HuH-7.5 (cell line): Measurements from ENCODE around the gene GLRX.
A peak's percentile ranks its signal among the peaks of the same experiment; 100 is the strongest.
"Not testable (repeated sequence)": the region's sequence is repeated elsewhere in the genome, so short reads cannot be mapped to it uniquely, and the experiment has no call there.

ENCODE experiments used
- DNase-seq: peaks from one replicate; pipeline ENCODE4 v3.0.0; 2011; ENCODE audit warnings: low spot score

The GLRX gene

DNA sequence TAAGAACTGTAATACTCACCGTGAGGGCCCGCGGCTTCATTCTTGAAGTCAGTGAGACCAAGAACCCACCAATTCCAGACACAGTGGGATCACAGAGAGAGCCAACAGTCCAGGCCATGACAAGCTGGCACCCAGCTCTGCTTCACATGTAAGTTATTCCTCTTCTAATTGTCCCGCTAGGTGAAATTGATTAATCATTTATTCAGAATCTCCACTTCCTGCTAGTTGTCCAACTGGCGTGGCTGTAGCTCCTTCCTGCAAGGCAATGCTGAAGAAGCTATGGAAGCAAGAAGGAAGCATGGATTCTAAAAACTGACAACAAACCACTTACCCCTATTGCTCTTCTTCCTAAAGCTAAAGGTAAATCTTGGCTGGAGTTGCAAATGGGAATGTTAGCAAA lies 30.0 kb upstream of the GLRX start:
- DNase-seq: no peak

DNA sequence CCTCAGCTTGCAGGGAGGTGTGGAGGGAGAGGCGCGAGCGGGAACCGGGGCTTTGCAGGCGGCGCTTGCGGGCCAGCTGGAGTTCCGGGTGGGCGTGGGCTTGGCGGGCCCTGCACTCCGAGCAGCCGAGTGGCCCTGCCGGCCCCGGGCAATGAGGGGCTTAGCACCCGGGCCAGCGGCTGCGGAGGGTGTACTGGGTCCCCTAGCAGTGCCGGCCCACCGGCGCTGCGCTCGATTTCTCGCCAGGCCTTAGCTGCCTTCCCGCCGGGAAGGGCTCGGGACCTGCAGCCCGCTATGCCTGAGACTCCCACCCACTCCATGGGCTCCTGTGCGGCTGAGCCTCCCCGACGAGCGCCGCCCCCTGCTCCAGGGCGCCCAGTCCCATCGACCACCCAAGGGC lies 28.6 kb upstream of the GLRX start:
- DNase-seq: not testable (repeated sequence)

DNA sequence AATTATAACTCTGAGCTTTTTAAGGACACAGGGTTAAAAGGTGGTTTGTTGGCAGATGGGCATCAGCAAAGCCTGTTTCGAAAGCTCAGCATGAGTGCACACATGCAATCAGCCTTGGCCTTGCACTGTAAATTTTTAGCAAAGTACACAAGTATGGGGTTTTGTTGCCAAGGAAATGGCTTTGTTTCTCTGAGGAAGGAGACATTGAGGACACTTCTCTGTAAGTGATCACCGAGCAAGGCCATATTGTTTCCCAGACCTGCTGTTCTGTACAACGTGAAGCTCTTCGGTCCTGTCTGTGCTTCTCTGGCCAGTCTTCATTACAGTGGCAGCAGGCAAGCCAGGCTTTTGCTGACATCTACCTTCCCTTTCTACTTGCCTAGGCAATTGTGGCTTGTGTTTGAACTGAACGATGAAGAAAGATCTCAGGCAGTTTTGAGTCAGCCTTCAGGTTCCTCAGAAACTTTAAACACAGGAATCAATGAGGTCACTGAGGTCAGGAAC lies 27.9 kb upstream of the GLRX start:
- no peak for DNase-seq

DNA sequence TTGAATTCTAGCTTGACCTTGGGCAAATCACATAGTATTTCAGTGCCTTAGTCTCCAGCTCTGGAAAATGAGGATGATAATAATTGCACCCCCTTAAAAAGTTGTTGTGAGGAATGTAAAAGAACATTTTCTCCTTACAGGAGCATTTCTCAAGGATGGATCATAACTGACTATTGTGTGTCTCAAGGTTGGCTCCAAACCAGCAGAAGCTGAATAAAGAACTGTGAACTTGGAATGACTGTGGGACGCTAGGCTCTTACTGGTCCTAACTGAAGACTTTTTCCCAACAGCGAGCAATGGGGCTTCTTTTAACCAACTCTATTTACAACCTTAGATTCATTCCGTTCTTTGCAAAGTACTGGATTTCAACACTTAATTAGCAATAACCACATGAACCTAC lies 26.2 kb upstream of the GLRX start:
- DNase-seq: no peak

DNA sequence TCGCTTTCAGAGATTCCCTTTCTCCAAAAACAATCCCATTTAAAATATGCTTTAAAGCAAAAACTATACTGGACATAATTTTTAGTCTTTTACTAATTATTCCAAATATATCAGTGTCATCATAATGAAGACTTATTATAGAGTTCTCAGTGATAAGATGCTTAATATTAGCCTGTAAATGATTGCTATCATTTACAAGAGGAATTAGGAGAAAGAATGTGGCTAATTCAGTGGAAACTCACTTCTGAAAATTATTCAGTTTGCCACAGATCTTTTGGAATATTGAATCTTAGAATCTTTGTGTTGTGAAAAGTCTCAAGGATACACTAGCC lies 24.7 kb upstream of the GLRX start:
- no peak for DNase-seq

DNA sequence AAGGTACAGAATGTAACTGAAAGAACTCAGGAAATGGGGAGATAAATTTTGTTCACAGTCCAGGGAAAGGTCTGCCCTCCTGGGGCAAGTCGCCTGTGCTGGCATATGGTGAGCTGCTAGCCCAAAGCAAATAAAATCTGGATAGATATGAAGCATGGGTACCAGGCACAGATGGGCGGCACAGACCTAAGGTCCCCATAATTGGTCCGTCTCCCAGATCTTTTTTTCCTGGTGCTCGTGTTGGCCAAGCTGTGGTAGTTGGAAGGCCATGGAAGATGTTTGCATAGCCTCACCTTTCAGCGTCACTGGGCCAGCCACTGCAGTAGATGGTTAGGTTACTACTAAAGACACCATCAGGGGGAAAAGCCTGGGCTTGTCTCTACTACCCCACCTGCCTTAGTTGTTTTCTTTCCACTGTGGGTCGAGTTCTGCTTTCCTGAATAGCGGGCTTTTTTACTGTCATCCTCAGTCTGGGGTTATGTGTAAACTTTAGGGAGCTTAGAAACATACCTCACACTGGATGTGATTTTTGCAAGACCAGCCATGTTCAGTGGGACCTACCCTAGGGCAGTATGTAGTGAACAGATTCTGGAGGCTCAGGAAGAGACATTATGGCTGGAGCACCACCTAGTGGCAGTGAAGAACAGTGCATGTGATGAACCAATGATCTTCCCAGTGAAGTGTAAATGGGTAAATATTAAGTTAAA lies 24.2 kb upstream of the GLRX start:
- peak; percentile 76 for DNase-seq

DNA sequence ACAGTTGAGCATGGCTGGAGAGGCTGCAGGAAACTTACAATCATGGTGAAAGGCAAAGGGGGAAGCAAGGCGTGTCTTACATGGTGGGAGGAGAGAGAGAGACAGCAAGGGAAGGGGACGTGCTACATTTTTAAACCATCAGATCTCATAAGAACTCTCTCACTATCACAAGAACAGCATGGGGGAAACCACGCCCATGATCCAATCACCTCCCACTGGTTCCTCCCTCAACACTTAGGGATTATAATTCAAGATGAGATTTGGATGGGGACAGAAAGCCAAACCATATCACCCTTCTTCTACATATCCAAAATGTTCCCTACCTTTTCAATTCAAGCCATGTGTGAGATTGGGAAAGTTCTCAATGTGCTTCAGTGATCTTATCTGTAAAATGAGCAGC lies 22.9 kb upstream of the GLRX start:
- DNase-seq: no peak

DNA sequence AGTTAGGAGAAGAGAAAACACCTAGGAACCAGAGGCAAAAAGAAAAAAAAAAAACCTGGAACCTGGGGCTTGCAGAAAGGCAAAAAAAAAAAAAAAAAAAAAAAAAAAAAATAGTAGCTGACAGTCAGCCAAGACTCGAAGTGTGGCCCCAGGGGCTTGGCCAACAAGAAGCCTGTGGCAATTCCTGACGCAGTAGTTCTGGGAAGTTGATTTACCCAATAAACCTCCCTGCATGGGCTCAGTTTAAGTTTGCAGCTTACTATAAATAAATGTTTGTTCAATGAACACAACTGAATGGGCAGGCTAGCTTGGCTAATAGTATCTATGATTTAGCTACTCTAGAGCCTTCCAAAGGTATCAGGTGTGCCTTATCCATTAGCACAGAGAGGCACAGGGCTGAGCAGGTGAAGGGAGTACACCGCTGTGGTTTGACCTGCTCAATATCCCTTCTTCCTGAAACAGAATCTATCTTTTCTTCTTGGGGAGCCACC lies 21.3 kb upstream of the GLRX start:
- DNase-seq: no peak

DNA sequence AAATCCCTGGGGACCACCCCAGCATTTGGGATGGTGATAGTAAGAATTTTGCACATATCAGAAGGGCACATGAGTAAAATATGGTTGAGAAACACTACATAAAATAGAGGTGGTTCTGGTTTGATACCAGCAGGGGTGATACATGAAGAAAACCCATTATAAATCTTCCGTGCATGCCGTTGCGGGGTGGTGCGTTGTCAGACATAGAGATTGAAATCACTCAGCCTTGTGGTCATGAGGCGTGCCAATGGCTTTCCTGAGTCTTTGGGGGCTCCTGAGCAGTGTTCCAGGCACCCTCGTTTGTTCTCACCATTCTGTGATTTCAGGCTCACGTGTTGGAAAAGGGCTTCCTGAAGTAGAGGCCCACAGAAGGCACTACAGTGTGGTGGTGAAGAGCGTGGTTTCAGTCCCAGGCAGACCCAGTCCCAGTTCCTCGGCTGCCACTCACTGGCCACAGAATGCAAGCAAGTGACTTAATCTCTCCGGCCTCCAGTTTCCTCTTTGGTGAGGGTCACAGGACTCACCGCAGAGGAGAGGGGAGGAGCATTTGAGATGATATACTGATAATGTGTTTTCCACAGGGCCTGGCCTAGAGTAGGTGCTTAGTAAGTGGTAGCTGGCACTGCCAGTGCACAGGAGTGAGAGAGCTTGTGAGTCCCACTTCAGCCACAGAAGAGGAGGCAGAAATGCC lies 20.5 kb upstream of the GLRX start:
- no peak for DNase-seq

DNA sequence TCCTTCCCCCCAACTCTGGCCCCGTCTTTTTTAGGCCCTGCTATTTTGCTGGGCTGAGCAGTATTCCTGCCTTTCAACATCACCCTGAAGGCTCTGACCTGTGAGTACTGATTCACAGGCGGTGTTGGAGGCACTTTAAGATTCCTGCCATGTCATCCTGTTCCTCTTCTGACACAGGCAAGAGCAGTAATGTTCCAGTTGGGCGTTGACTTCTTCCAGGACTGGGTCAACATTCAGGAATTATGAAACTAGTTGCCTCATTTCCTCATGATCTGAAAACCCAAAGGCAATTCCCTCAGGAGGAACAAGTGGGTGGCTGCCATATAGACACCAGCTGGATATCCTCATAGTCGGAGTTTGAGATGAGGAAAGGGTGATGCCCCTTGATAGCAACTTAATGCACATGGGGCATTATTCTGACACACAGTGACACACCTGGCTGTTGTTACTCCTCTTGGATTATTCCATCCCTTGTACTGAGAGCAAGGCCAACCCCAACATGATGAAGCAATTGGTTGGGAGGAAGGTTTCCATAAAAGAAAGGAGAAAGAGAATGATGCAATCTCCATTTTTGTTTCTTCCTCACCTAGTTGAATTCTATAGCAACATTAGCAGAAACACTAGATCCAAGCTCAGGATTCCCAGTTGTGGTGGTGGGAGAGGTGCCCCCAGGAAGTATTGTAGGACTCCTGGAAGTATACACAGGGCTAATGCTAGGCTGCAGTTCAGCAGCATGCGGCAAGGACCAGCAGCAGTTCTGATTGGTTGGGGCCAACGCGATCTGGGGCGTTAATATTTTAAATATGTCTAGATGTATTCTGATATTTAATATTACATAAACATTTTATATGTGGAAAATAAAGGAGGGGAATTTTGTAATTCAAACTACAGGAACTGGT lies 19.6 kb upstream of the GLRX start:
- no peak for DNase-seq

DNA sequence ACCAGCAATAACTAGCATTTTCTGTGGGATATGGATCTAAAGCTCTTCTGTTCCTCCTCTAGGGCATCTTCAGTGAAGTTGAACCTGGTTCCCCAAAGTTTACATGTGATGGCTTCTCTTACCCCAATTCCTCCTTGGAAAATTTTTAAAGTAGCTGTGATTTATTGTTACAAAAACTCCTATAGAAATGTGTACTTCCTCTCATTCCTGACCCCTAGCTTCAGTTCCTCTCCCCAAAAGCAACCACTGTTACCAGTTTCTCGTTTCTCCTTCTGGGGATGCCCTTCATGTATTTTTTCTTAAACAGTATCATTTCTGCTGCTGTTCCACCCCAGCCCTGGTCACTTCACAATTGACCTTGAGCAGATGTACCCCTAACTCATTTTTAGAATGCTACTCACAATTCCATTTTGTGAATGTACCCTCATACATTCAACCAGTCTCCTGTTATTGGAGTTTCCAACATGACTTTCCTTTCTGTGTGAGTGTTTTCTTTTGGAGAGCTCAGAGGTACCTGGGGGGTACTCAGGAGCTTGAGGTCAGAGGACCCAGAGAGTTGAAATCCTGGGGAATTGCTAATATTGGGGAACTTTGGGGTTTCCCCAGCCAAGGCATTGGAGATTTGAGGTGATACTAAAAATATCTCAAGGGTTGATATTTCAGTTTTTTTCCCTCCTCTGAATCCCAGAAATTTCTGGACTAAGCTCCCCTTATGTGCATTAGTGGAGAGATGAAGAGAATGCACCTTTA lies 18.6 kb upstream of the GLRX start:
- no peak for DNase-seq

DNA sequence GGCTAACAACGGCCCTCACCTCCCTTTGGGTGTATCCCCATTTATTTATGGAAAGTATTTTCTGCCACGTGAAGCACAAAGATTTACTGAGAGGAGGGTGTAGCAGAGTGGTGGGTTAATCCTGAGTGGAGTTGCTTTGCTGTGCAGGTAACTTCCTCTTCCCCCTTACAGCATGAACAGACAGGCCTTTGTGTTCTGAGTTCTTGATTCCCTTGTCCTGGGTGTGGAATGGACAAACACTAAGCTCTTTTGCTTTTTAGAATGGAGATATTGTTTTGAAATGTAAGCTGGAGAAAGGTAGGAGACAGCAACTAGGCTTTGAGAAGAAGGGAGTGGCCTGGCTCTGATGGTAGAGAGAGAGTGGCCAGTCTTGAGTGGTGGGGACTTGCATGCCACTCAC lies 17.1 kb upstream of the GLRX start:
- no peak for DNase-seq

DNA sequence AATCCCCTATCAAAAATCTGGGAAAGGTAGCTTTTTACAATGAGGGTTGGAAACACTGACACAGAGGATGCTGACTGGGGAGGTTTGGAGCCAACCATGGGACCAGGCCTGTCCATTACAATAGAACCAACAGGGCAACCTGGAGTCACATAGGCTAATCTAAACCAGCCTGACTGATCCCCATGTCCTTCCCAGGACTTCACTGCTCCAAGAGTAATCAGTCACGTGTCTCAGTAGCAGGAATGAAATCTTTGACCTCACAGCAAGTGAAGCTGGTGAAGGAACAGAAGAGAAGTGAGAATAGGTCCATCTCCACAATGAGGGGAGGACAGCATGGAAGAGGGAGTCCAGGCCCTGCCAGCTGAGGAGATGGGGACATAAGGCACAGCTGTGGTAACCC lies 16.0 kb upstream of the GLRX start:
- no peak for DNase-seq

DNA sequence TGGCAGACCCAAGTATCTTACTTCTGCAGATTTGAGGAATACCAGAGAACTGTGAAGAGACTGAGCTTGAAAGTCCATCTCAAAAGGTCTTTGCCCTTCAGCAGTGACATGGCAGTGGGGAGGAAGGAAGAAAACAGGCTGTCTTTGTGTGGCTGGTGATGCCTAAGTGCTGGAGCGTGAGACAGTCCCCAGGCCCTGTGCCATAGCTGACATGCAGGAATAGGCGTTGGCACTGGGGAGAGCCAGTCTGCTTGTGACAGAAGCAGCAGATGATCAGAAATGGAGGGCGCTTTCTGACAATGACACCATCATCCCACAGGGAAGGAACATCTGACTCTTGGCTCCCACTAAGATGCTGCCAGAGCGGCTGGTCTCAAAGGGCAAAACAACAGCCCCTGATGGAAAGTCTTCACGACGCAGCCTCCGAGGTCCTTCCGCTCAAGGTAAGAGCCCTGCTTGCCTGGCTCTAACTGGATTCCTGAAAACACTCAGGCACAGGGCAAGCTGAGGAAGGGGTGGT lies 15.5 kb upstream of the GLRX start:
- no peak for DNase-seq

DNA sequence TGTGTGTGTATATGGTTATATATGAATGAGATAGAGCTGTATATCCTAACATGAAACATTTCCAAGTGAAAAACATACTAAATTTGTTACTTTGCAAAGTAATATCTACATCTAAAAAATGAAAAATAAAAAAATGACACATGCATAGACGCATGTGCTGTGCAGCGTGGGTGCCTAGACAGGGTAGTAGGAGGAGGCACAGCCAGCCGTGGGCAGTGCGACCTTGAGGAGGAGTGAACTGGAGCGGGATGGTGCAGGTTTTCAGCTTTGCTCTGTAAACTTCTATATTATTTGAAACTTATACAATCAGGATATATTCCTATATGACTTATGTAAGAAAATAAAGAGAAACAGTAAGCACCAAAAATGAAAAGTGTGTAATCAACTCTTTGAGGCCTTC lies 15.0 kb upstream of the GLRX start:
- no peak for DNase-seq

DNA sequence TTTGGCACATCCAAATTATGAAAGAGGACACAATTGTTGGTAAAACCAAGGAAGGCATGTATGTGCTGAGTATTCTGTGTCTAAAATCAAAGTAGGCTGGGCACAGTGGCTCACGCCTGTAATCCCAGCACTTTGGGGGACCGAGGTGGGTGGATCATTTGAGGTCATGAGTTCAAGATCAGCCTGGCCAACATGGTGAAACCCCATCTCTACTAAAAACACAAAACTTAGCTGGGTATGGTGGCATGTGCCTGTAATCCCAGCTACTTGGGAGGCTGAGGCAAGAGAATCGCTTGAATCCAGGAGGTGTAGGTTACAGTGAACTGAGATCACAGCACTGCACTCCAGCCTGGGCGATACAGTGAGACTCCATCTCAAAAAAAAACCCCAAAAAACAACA lies 14.4 kb upstream of the GLRX start:
- DNase-seq: not testable (repeated sequence)

DNA sequence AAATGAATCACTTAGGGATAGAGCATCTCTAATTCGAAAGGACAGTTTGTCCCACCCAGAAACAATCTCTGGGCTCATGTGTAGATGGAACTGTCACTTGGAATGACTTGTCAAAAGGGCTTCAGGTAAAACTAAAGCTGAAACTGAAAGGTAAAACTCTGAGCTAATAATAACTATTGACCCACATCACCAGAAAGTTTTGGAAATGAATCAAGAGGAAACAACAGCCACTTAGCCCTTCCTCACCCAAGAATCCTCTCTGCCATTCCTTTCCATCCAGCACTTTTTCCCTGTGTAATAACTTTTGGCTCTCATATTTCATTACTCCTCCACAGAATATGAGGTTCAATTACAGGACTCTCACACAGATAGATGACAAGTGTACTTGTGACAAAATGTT lies 14.0 kb upstream of the GLRX start:
- DNase-seq: no peak

DNA sequence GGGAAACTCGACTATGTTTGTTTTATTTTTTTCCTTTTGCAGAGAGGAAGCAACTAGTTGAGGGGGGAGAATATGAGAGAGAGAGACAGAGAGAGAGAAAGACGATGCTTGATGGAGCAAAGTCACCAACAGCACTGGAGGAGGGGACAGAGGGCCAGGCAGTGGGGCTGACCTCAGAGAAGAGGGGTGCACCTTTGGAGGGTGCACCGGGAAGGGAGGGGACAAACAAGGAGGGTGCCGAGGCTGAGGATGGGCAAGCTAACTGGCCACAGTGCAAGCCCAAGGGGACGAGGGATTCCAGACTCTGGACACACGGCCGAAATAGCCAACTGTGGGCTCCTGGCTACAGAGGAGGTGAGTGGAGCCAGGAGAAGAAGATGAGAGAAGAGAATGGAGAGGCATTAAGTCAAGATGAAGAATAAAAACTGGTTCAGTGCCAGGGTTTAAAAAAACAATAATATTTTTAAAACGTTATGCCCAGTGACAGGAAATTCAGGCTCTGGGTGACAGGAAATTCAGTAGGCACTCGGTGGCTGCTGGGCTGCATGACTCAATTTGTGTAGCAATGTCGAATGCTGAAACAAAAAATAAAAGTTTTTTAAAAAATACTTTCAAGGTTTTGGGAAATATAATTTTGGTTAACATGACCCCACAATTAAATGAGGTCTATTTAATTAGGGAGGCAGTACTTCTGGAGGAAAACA lies 13.3 kb upstream of the GLRX start:
- DNase-seq: no peak

DNA sequence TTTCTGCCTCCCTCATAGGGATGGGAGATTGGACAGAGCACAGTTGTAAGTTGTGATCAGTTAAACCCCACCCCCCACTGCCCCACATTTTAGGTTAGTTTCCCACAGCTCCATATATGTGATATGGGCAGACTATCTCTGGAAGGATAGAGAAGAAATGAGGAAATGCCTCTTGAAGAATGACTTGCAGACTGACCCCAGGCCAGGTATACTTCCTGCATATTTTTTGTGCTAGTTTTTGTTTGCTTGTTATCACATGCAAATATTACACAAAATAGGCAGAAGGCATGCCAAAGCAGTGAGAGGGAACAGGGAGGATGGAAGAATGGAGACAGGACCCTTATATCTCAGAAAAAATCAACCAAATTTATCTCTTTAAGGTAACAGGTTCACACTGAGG lies 10.1 kb upstream of the GLRX start:
- DNase-seq: no peak

DNA sequence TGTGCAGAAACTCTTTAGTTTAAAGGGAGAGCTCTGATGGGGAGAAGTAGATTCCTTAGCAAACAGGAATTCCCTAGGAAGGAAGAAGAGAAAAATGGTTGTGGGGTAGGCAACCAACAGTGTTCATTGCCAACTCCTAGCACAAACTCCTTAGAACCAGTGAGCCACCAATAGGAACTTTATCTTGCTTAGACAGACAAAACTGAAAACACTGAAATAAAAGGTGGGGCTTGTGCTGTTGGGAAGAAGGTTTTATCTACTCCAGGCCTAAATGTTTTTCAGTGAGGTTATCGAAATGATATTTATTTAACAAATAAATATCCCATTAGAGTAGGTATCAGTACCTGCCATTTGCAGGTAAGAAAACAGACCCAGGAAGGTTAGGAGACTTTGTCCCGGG lies 7.7 kb upstream of the GLRX start:
- no peak for DNase-seq

DNA sequence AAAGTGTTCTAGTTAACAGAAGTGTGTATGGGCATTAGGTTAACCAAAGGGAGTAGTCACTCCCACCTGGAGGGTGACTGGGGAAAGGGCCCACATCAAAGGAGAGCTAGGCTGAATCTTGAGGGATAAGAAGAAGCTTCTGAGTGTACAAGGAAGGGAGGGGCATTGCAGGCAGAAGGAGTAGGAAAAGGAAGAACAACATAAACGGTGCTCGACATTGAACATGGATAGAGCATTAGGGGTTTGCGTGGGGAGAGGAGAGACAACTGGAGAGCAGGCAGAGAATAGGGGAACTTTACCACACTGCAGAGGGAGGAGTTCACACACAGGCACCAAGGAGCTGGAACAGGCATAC lies 5.3 kb upstream of the GLRX start:
- no peak for DNase-seq
